SK-N-SH treated with all-trans-retinoic acid at 6 μM for 48 hours (cell line): Measurements from ENCODE around the gene DPP10.

Experiments
- ATAC-seq: fragments of 200-7000 bp; cut with Tn5 transposase; 3 replicates; pipeline ENCODE4 v1.9.1; 2020; ENCODE audit warnings: mild to moderate bottlenecking, moderate library complexity
- ARNTL ChIP-seq: fragments of 450-650 bp; formaldehyde crosslinking; IDR thresholded peaks from 2 replicates; pipeline ENCODE4 v1.5.0; 2020; ENCODE audit warnings: low read depth, mild to moderate bottlenecking, moderate library complexity, borderline replicate concordance
- CSDC2 ChIP-seq: fragments of 250-450 bp; sonication (Bioruptor Pico); IDR thresholded peaks from 2 replicates; pipeline ENCODE4 v1.5.0; 2020; ENCODE audit warnings: mild to moderate bottlenecking, moderate library complexity
- ESRRG ChIP-seq: fragments of 250-450 bp; sonication (Bioruptor Pico); IDR thresholded peaks from 2 replicates; pipeline ENCODE4 v1.6.1; 2021; ENCODE audit warnings: mild to moderate bottlenecking
- GLIS3 ChIP-seq: fragments of 250-450 bp; sonication (Bioruptor Pico); IDR thresholded peaks from 2 replicates; pipeline ENCODE4 v1.5.0; 2020; ENCODE audit warnings: mild to moderate bottlenecking, moderate library complexity
- OSR1 ChIP-seq: fragments of 250-450 bp; sonication (Bioruptor Pico); IDR thresholded peaks from 2 replicates; pipeline ENCODE4 v1.8.0; 2022; ENCODE audit warnings: moderate library complexity, mild to moderate bottlenecking, inconsistent platforms
- PPARA ChIP-seq: fragments of 250-450 bp; sonication (Bioruptor Pico); IDR thresholded peaks from 2 replicates; pipeline ENCODE4 v1.5.0; 2020; ENCODE audit warnings: mild to moderate bottlenecking, borderline replicate concordance
- RARB ChIP-seq: fragments of 250-450 bp; sonication (Bioruptor Pico); IDR thresholded peaks from 2 replicates; pipeline ENCODE4 v1.8.0; 2021; ENCODE audit warnings: mild to moderate bottlenecking, moderate library complexity
- SNAI2 ChIP-seq: fragments of 250-450 bp; sonication (Bioruptor Pico); IDR thresholded peaks from 2 replicates; pipeline ENCODE4 v1.5.0; 2020; ENCODE audit warnings: mild to moderate bottlenecking, moderate library complexity
- TCF4 ChIP-seq: fragments of 250-450 bp; sonication (Bioruptor Pico); IDR thresholded peaks from 2 replicates; pipeline ENCODE4 v1.8.0; 2021; ENCODE audit warnings: mild to moderate bottlenecking, moderate library complexity, borderline replicate concordance
- TOX ChIP-seq: fragments of 250-450 bp; sonication (Bioruptor Pico); IDR thresholded peaks from 2 replicates; pipeline ENCODE4 v1.8.0; 2021; ENCODE audit warnings: mild to moderate bottlenecking, moderate library complexity, borderline replicate concordance
- ZC3H10 ChIP-seq: fragments of 250-450 bp; sonication (Bioruptor Pico); IDR thresholded peaks from 2 replicates; pipeline ENCODE4 v1.5.1; 2021; ENCODE audit warnings: mild to moderate bottlenecking, moderate library complexity
- ZFP3 ChIP-seq: fragments of 250-450 bp; sonication (Bioruptor Pico); IDR thresholded peaks from 2 replicates; pipeline ENCODE4 v1.5.0; 2020; ENCODE audit warnings: mild to moderate bottlenecking, moderate library complexity
- ZNF70 ChIP-seq: fragments of 450-650 bp; formaldehyde crosslinking; IDR thresholded peaks from 2 replicates; pipeline ENCODE4 v1.5.0; 2020; ENCODE audit warnings: mild to moderate bottlenecking, moderate library complexity
- ZNF8 ChIP-seq: fragments of 450-650 bp; formaldehyde crosslinking; IDR thresholded peaks from 2 replicates; pipeline ENCODE4 v1.5.0; 2020; ENCODE audit warnings: mild to moderate bottlenecking, moderate library complexity
- TF ChIP-seq, protein P1 (sequence below): fragments of 250-450 bp; sonication (Bioruptor Pico); IDR thresholded peaks from 2 replicates; pipeline ENCODE4 v1.8.0; 2020; ENCODE audit warnings: mild to moderate bottlenecking, moderate library complexity, borderline replicate concordance
- TF ChIP-seq, protein P2 (sequence below): fragments of 250-450 bp; sonication (Bioruptor Pico); IDR thresholded peaks from 2 replicates; pipeline ENCODE4 v1.5.1; 2021; ENCODE audit warnings: mild to moderate bottlenecking, moderate library complexity
- TF ChIP-seq, protein P3 (sequence below): fragments of 250-450 bp; sonication (Bioruptor Pico); IDR thresholded peaks from 2 replicates; pipeline ENCODE4 v1.8.0; 2021; ENCODE audit warnings: low read depth, mild to moderate bottlenecking, moderate library complexity, borderline replicate concordance
- TF ChIP-seq, protein P4 (sequence below): fragments of 250-450 bp; sonication (Bioruptor Pico); IDR thresholded peaks from 2 replicates; pipeline ENCODE4 v1.5.1; 2020; ENCODE audit warnings: low read depth, mild to moderate bottlenecking, moderate library complexity

Gene DPP10

DNA sequence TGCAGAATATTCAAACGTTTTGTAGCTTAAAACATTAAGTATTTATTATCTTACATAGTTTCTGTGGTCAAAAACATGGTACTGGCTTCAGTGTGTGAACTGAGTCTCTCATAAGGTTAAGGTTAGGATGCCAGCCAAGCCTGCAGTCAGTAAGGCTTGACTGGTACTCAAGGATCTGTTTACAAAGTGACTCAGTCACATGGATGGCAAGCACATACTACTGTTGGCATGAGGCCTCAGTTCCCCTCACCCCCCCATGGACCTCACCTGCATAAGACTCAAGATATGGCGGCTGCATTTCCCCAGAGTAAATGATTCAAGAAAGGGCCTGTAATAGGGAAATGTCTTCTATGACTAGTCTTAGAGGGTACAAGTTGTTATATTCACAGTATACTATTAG, 1167.5 kb downstream of the DPP10 start:
- TF ChIP-seq ZFP3 (no peak), OSR1 (CRISPR knock-in tag) (no peak), ZC3H10 (CRISPR knock-in tag) (no peak), TCF4 (CRISPR knock-in tag) (no peak), PPARA (CRISPR knock-in tag) (no peak), ESRRG (CRISPR knock-in tag) (no peak), SNAI2 (CRISPR knock-in tag) (no peak), ARNTL (CRISPR knock-in tag) (no peak), ZNF8 (CRISPR knock-in tag) (no peak)
- TF ChIP-seq, protein P1, sequence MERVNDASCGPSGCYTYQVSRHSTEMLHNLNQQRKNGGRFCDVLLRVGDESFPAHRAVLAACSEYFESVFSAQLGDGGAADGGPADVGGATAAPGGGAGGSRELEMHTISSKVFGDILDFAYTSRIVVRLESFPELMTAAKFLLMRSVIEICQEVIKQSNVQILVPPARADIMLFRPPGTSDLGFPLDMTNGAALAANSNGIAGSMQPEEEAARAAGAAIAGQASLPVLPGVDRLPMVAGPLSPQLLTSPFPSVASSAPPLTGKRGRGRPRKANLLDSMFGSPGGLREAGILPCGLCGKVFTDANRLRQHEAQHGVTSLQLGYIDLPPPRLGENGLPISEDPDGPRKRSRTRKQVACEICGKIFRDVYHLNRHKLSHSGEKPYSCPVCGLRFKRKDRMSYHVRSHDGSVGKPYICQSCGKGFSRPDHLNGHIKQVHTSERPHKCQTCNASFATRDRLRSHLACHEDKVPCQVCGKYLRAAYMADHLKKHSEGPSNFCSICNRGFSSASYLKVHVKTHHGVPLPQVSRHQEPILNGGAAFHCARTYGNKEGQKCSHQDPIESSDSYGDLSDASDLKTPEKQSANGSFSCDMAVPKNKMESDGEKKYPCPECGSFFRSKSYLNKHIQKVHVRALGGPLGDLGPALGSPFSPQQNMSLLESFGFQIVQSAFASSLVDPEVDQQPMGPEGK (CRISPR knock-in tag), result no peak
- TF ChIP-seq, protein P2, sequence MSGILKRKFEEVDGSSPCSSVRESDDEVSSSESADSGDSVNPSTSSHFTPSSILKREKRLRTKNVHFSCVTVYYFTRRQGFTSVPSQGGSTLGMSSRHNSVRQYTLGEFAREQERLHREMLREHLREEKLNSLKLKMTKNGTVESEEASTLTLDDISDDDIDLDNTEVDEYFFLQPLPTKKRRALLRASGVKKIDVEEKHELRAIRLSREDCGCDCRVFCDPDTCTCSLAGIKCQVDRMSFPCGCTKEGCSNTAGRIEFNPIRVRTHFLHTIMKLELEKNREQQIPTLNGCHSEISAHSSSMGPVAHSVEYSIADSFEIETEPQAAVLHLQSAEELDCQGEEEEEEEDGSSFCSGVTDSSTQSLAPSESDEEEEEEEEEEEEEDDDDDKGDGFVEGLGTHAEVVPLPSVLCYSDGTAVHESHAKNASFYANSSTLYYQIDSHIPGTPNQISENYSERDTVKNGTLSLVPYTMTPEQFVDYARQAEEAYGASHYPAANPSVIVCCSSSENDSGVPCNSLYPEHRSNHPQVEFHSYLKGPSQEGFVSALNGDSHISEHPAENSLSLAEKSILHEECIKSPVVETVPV (CRISPR knock-in tag), result no peak
- no peak for ATAC-seq

DNA sequence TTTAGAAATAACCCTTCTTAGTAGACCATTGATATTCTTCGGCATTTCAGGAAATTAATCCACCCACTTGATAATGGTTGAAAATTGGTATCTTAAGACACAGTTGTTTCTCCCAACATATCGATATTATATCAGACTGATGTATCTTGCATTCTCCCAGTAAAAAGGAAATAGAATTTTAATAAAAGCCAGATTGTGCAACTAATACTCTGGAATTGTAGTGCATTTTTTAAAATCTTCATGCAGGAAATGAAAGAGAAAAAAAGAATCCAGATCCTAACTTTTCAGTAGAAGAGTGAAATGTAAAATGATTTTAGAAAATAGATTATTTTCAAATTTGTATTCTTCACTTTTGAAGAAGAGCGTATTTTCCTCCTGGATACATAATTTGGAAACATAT, 1168.4 kb downstream of the DPP10 start:
- ATAC-seq, result no peak

DNA sequence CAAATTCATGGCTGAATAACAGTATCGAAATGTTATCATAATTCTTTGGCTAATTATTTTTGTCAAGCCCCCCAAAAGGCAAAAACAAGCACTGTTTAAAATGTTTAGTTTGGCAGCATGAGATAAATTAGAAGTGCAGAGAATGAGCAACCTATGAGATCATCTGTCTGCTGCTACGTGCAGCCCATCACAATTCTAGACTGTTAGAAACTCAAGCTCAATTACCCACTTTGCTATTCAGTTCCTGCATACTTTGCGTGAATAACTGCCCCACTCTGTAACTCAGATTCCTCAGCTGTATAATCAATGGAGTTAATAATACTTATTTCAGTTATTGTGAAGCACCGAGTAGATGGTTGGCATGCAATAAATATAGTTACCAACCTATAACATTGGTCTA, 1181.9 kb downstream of the DPP10 start:
- TF ChIP-seq TOX (CRISPR knock-in tag), result no peak
- no peak for ATAC-seq

More for the DNA sequence above, 1168.4 kb downstream of the DPP10 start:
- TF ChIP-seq SNAI2 (CRISPR knock-in tag), result no peak
- TF ChIP-seq, all 23 proteins: peak for 0

DNA sequence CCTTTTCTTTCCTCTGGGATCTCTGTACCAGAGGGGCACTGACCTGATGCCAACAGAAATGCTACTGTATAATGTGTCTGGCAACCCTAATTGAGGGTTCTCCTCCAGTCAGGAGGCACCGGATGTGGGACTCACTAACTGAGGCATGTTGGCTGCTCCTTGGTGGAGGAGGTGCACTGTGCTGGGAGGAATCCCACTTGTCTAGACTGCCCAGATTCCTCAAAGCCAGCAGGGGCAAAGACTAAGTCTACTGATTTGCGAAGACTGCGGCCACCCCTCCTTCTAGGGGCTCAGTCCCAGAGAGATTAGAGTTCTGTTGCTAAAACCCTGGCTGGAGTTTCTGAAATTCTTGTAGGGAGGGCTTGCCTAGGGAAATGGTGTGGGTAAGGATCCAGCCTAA, 1192.1 kb downstream of the DPP10 start:
- TF ChIP-seq ARNTL (CRISPR knock-in tag) (no peak), RARB (no peak), ZC3H10 (CRISPR knock-in tag) (no peak), ZNF8 (CRISPR knock-in tag) (no peak), TCF4 (CRISPR knock-in tag) (no peak), CSDC2 (CRISPR knock-in tag) (no peak), ZNF70 (CRISPR knock-in tag) (no peak)
- TF ChIP-seq, protein P3, sequence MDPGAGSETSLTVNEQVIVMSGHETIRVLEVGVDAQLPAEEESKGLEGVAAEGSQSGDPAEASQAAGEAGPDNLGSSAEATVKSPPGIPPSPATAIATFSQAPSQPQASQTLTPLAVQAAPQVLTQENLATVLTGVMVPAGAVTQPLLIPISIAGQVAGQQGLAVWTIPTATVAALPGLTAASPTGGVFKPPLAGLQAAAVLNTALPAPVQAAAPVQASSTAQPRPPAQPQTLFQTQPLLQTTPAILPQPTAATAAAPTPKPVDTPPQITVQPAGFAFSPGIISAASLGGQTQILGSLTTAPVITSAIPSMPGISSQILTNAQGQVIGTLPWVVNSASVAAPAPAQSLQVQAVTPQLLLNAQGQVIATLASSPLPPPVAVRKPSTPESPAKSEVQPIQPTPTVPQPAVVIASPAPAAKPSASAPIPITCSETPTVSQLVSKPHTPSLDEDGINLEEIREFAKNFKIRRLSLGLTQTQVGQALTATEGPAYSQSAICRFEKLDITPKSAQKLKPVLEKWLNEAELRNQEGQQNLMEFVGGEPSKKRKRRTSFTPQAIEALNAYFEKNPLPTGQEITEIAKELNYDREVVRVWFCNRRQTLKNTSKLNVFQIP (CRISPR knock-in tag), result no peak
- TF ChIP-seq, protein P4, sequence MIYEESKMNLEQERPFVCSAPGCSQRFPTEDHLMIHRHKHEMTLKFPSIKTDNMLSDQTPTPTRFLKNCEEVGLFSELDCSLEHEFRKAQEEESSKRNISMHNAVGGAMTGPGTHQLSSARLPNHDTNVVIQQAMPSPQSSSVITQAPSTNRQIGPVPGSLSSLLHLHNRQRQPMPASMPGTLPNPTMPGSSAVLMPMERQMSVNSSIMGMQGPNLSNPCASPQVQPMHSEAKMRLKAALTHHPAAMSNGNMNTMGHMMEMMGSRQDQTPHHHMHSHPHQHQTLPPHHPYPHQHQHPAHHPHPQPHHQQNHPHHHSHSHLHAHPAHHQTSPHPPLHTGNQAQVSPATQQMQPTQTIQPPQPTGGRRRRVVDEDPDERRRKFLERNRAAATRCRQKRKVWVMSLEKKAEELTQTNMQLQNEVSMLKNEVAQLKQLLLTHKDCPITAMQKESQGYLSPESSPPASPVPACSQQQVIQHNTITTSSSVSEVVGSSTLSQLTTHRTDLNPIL (CRISPR knock-in tag), result no peak
- TF ChIP-seq, protein P1 (CRISPR knock-in tag), result no peak
- ATAC-seq, result no peak

DNA sequence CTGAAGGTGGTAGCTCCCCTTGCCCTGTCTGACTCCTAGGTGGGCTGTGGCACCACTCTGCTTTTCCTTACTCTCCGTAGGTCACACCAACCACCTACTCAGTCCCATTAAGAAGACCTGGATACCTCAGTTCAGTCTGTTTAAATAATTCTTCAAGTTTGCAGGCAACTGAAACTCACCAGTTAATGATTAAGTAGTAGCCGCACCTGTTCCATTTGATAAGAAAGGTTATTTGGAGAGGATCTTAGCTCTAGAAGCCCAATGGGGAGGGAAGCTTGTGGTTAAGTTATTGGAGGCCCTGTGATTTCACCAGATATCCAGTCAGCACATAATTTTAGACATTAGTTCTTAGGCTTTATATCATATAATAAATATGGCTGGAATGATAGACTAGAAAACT, 1193.0 kb downstream of the DPP10 start:
- TF ChIP-seq PPARA (CRISPR knock-in tag) (no peak), ZFP3 (no peak), TCF4 (CRISPR knock-in tag) (no peak), ZNF8 (CRISPR knock-in tag) (no peak), OSR1 (CRISPR knock-in tag) (no peak), RARB (no peak), GLIS3 (CRISPR knock-in tag) (no peak), CSDC2 (CRISPR knock-in tag) (no peak), ZC3H10 (CRISPR knock-in tag) (no peak)
- ATAC-seq, result no peak
